Naive B cell (primary cell): ENCODE measurements around the gene SLC37A1. TPM values are rescaled to one million over a fixed set of nuclear protein-coding genes. Genes with fewer than 3 reads are reported as not detected.

Experiments used
- ATAC-seq, 2 donors: fragments of 150-1000 bp; cut with Tn5 transposase; 2 replicates each; pipeline ENCODE4 v1.10.0; 2021; ENCODE audit warnings: low read depth in 2 of 2, mild to moderate bottlenecking in 2 of 2, moderate library complexity in 2 of 2
- DNase-seq: peaks from one replicate; pipeline ENCODE4 v3.0.0; 2022
- H3K27ac Mint-ChIP-seq, 6 donors: one replicate each; pipeline ENCODE4 v1.8.0; 2020 to 2022; ENCODE audit warnings: mild to moderate bottlenecking in 6 of 6, mixed read lengths in 6 of 6, moderate library complexity in 5 of 6, inconsistent platforms in 2 of 6
- H3K27me3 Mint-ChIP-seq, 3 donors: one replicate each; pipeline ENCODE4 v1.8.0; 2021 to 2022; ENCODE audit warnings: mixed read lengths in 3 of 3, mild to moderate bottlenecking in 1 of 3
- H3K36me3 Mint-ChIP-seq, 2 donors: one replicate each; pipeline ENCODE4 v1.8.0; 2020 to 2022; ENCODE audit warnings: mixed read lengths in 2 of 2, inconsistent platforms in 1 of 2, mild to moderate bottlenecking in 1 of 2
- H3K4me1 Mint-ChIP-seq, 3 donors: one replicate each; pipeline ENCODE4 v1.8.0; 2020 to 2022; ENCODE audit warnings: mixed read lengths in 3 of 3, inconsistent platforms in 1 of 3, mild to moderate bottlenecking in 1 of 3, moderate library complexity in 1 of 3
- H3K4me3 Mint-ChIP-seq, 8 donors: one replicate each; pipeline ENCODE4 v1.8.0; 2020 to 2022; ENCODE audit warnings: mild to moderate bottlenecking in 8 of 8, mixed read lengths in 8 of 8, moderate library complexity in 8 of 8, inconsistent platforms in 2 of 8
- H3K9me3 Mint-ChIP-seq, 7 donors: one replicate each; pipeline ENCODE4 v1.8.0; 2020 to 2022; ENCODE audit warnings: mixed read lengths in 7 of 7, mild to moderate bottlenecking in 5 of 7, inconsistent platforms in 2 of 7, moderate library complexity in 1 of 7
- polyA plus RNA-seq, 6 donors: library from polyadenylated mRNA; unstranded; fragments of 300-500 nt; fragmentation: Illumina TruSeq; gene quantifications; one replicate each; pipeline ENCODE4 v1.2.3, GENCODE V29; 2021; ENCODE audit warnings: low read depth in 6 of 6

Gene SLC37A1
- polyA plus RNA-seq, 6 donors from 2014 or later: 4.9 to 15.7 (median 11.2) TPM

GRCh38 chr21:42538479-42539275 lies 25.0 kb downstream of the SLC37A1 start:
- Mint-ChIP-seq H3K4me3 (no peak overlapping the region), H3K27me3 (no peaks in the 10 kb centered on the region), H3K9me3 (no peaks in the 10 kb centered on the region), H3K36me3 (peaks cover 18 to 29% of the 10 kb centered on the region in 2 donors), H3K4me1 (peaks cover 34 to 45% (median 37%) of the 10 kb centered on the region in 3 donors), H3K27ac (peak overlapping the region in 3 of 6 donors; percentile 28 to 89 (median 44))
- DNase-seq (no peak), ATAC-seq (no peak)

- no peak overlapping the region for H3K4me3 Mint-ChIP-seq
- no peaks in the 10 kb centered on the region for H3K9me3 Mint-ChIP-seq
- peaks cover 25 to 31% of the 10 kb centered on the region in 2 donors for H3K36me3 Mint-ChIP-seq
- H3K27me3 Mint-ChIP-seq: no peaks in the 10 kb centered on the region
- peaks cover 29 to 38% (median 32%) of the 10 kb centered on the region in 3 donors for H3K4me1 Mint-ChIP-seq
- ATAC-seq (no peak), DNase-seq (no peak)
- H3K27ac Mint-ChIP-seq: peak overlapping the region in 1 of 6 donors; percentile 28
These were observed 25.7 kb downstream of the SLC37A1 start for GRCh38 chr21:42539342-42539741.

- peaks cover 31 to 36% of the 10 kb centered on the region in 2 donors for H3K36me3 Mint-ChIP-seq
- no peaks in the 10 kb centered on the region for H3K27me3 Mint-ChIP-seq
- H3K27ac Mint-ChIP-seq: peak overlapping the region in 4 of 6 donors; percentile 28 to 71 (median 34)
- no peaks in the 10 kb centered on the region for H3K9me3 Mint-ChIP-seq
- H3K4me3 Mint-ChIP-seq: no peak overlapping the region
- DNase-seq (no peak), ATAC-seq (no peak)
- peaks cover 23 to 35% (median 26%) of the 10 kb centered on the region in 3 donors for H3K4me1 Mint-ChIP-seq
These were observed 26.3 kb downstream of the SLC37A1 start for GRCh38 chr21:42539931-42540343.

GRCh38 chr21:42540396-42540795 lies 26.7 kb downstream of the SLC37A1 start:
- DNase-seq: no peak
- ATAC-seq: no peak
- peak overlapping the region in 1 of 8 donors; percentile 41 for H3K4me3 Mint-ChIP-seq
- H3K9me3 Mint-ChIP-seq: no peaks in the 10 kb centered on the region
- H3K4me1 Mint-ChIP-seq: peaks cover 19 to 30% (median 23%) of the 10 kb centered on the region in 3 donors
- peak overlapping the region in 2 of 6 donors; percentile 31 to 71 for H3K27ac Mint-ChIP-seq
- H3K27me3 Mint-ChIP-seq: no peaks in the 10 kb centered on the region
- H3K36me3 Mint-ChIP-seq: peaks cover 35 to 36% of the 10 kb centered on the region in 2 donors

- H3K36me3 Mint-ChIP-seq: peaks cover 37 to 38% of the 10 kb centered on the region in 2 donors
- H3K27ac Mint-ChIP-seq: no peak overlapping the region
- H3K9me3 Mint-ChIP-seq: no peaks in the 10 kb centered on the region
- H3K27me3 Mint-ChIP-seq: no peaks in the 10 kb centered on the region
- peaks cover 11 to 23% (median 15%) of the 10 kb centered on the region in 3 donors for H3K4me1 Mint-ChIP-seq
- no peak for ATAC-seq
- no peak overlapping the region for H3K4me3 Mint-ChIP-seq
- no peak for DNase-seq
These were observed 27.5 kb downstream of the SLC37A1 start for GRCh38 chr21:42541174-42541573.

GRCh38 chr21:42541618-42542017 lies 28.0 kb downstream of the SLC37A1 start:
- Mint-ChIP-seq H3K27me3 (no peaks in the 10 kb centered on the region), H3K36me3 (peaks cover 41 to 43% of the 10 kb centered on the region in 2 donors), H3K4me3 (no peak overlapping the region), H3K27ac (no peak overlapping the region), H3K4me1 (peaks cover 6 to 18% (median 11%) of the 10 kb centered on the region in 3 donors), H3K9me3 (no peaks in the 10 kb centered on the region)
- no peak for DNase-seq
- ATAC-seq: no peak

GRCh38 chr21:42542196-42542595 lies 28.5 kb downstream of the SLC37A1 start:
- DNase-seq: no peak
- H3K36me3 Mint-ChIP-seq: peaks cover 41 to 49% of the 10 kb centered on the region in 2 donors

GRCh38 chr21:42542596-42542995 lies 28.9 kb downstream of the SLC37A1 start:
- H3K4me3 Mint-ChIP-seq: no peak overlapping the region
- no peak overlapping the region for H3K27ac Mint-ChIP-seq
- peaks cover 0 to 9% (median 5%) of the 10 kb centered on the region in 3 donors for H3K4me1 Mint-ChIP-seq
- ATAC-seq (no peak), DNase-seq (no peak)
- H3K27me3 Mint-ChIP-seq: no peaks in the 10 kb centered on the region
- peaks cover 41 to 53% of the 10 kb centered on the region in 2 donors for H3K36me3 Mint-ChIP-seq
- no peaks in the 10 kb centered on the region for H3K9me3 Mint-ChIP-seq

More at GRCh38 chr21:42542196-42542595, 28.5 kb downstream of the SLC37A1 start:
- Mint-ChIP-seq H3K4me1 (peaks cover 3 to 12% (median 8%) of the 10 kb centered on the region in 3 donors), H3K4me3 (no peak overlapping the region), H3K27ac (peak overlapping the region in 1 of 6 donors; percentile 29), H3K27me3 (no peaks in the 10 kb centered on the region), H3K9me3 (no peaks in the 10 kb centered on the region)
- ATAC-seq: no peak

- H3K9me3 Mint-ChIP-seq: no peaks in the 10 kb centered on the region
- no peak overlapping the region for H3K4me3 Mint-ChIP-seq
- peaks cover 0 to 5% (median 3%) of the 10 kb centered on the region in 3 donors for H3K4me1 Mint-ChIP-seq
- H3K27ac Mint-ChIP-seq: peak overlapping the region in 3 of 6 donors; percentile 10 to 65 (median 32)
- ATAC-seq: no peak
- peaks cover 41 to 59% of the 10 kb centered on the region in 2 donors for H3K36me3 Mint-ChIP-seq
- H3K27me3 Mint-ChIP-seq: no peaks in the 10 kb centered on the region
- no peak for DNase-seq
These were observed 29.6 kb downstream of the SLC37A1 start for GRCh38 chr21:42543106-42543847.

GRCh38 chr21:42544544-42544943 lies 30.9 kb downstream of the SLC37A1 start:
- Mint-ChIP-seq H3K27me3 (no peaks in the 10 kb centered on the region), H3K27ac (peak overlapping the region in 1 of 6 donors; percentile 78), H3K4me1 (peaks cover 0 to 5% (median 3%) of the 10 kb centered on the region in 3 donors), H3K4me3 (no peak overlapping the region), H3K36me3 (peaks cover 35 to 68% of the 10 kb centered on the region in 2 donors), H3K9me3 (no peaks in the 10 kb centered on the region)
- DNase-seq: no peak
- ATAC-seq: no peak

- Mint-ChIP-seq H3K36me3 (peaks cover 33 to 67% of the 10 kb centered on the region in 2 donors), H3K27me3 (no peaks in the 10 kb centered on the region), H3K4me3 (no peak overlapping the region), H3K27ac (peak overlapping the region in 3 of 6 donors; percentile 13 to 78 (median 38)), H3K9me3 (no peaks in the 10 kb centered on the region), H3K4me1 (peaks cover 0 to 3% (median under 1%) of the 10 kb centered on the region in 3 donors)
- ATAC-seq (no peak), DNase-seq (no peak)
These were observed 31.7 kb downstream of the SLC37A1 start for GRCh38 chr21:42545317-42545716.

- no peak for ATAC-seq
- no peaks in the 10 kb centered on the region for H3K27me3 Mint-ChIP-seq
- no peaks in the 10 kb centered on the region for H3K9me3 Mint-ChIP-seq
- no peak overlapping the region for H3K4me3 Mint-ChIP-seq
- peaks cover 0 to 3% (median 0%) of the 10 kb centered on the region in 3 donors for H3K4me1 Mint-ChIP-seq
- H3K36me3 Mint-ChIP-seq: peaks cover 32 to 65% of the 10 kb centered on the region in 2 donors
- peak overlapping the region in 3 of 6 donors; percentile 13 to 56 (median 38) for H3K27ac Mint-ChIP-seq
- no peak for DNase-seq
These were observed 32.1 kb downstream of the SLC37A1 start for GRCh38 chr21:42545745-42546144.

GRCh38 chr21:42546433-42546832 lies 32.8 kb downstream of the SLC37A1 start:
- DNase-seq (no peak), ATAC-seq (no peak)
- Mint-ChIP-seq H3K4me1 (peaks cover 0 to 3% (median 0%) of the 10 kb centered on the region in 3 donors), H3K9me3 (no peaks in the 10 kb centered on the region), H3K36me3 (peaks cover 32 to 65% of the 10 kb centered on the region in 2 donors), H3K27me3 (no peaks in the 10 kb centered on the region), H3K27ac (no peak overlapping the region), H3K4me3 (peak overlapping the region in 1 of 8 donors; percentile 15)
